ENCODE measurements around the gene CLIC2.

DNA sequence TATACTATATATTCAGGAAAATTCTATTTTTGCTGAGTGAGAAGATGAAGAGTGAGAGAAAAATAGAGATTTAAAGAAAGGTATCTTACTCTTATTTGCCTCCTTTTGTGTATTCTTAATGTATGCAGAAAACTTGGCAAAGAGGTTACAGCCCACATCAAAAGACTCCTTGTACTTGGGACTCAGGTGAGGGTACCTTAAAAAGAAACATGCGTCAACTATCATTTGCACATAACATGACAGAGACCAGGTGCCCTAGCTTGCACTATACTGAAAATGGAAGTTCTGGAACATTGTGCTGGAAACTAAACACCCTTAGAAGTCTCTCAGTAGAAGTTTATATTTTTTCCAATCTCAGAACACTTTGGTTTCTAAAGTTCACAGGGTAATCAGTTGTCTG, 54.5 kb downstream of the CLIC2 start:
- TF ChIP-seq CTCF (IDR thresholded peaks at IDR 0.05; ENCODE audit: low read depth, low read length) (no peak), EZH2phosphoT487 (IDR thresholded peaks at IDR 0.05; ENCODE audit: low read depth) (no peak)
